SK-N-MC (cell line): ENCODE data around the gene APOBEC3A.

Experiments used
- EZH2 ChIP-seq: fragments of 200-600 bp; sonication (generic); IDR thresholded peaks from one replicate; pipeline ENCODE4 v1.6.1; 2017; ENCODE audit warnings: antibody characterized with exemption
- FOXP2 ChIP-seq: optimal IDR thresholded peaks from 2 replicates; pipeline ENCODE3; 2011; ENCODE audit warnings: mild to moderate bottlenecking, moderate library complexity; ENCODE audit not compliant: insufficient read depth; ENCODE audit errors: extremely low read length, control extremely low read depth

GRCh38 chr22:38974826-38975175, 17.4 kb downstream of the APOBEC3A start:
- TF ChIP-seq FOXP2 (no peak), EZH2 (no peak)
